Uterus (tissue), 4 donors: ENCODE results near the gene KCND2. TPM values are rescaled to one million over a fixed set of nuclear protein-coding genes. Genes with fewer than 3 reads are reported as not detected.

Experiments
- DNase-seq, 2 donors: peaks; one replicate each; pipeline ENCODE4 v3.0.0-alpha.2; 2019 to 2020
- H3K27ac ChIP-seq, 2 donors: fragments of 200-600 bp; sonication (generic); 1 replicate in 1 of 2; 2 replicates in 1 of 2; pipeline ENCODE4 v1.5.1; 2016 to 2018
- H3K27me3 ChIP-seq, 2 donors: fragments of 200-600 bp; sonication (generic); one replicate each; pipeline ENCODE4 v1.5.1; 2018 to 2019; ENCODE audit warnings: control low read depth in 1 of 2
- H3K36me3 ChIP-seq, 2 donors: fragments of 200-600 bp; sonication (generic); one replicate each; pipeline ENCODE4 v1.5.1; 2019; ENCODE audit warnings: control low read depth in 1 of 2
- H3K4me1 ChIP-seq, 2 donors: fragments of 200-600 bp; sonication (generic); one replicate each; pipeline ENCODE4 v1.5.1; 2018 to 2019; ENCODE audit warnings: control low read depth in 1 of 2
- H3K4me3 ChIP-seq, 2 donors: fragments of 200-600 bp; sonication (generic); 1 replicate in 1 of 2; 2 replicates in 1 of 2; pipeline ENCODE4 v1.5.1; 2018 to 2019; ENCODE audit warnings: mild to moderate bottlenecking in 1 of 2
- H3K9me3 ChIP-seq, 2 donors: fragments of 200-600 bp; sonication (generic); one replicate each; pipeline ENCODE4 v1.5.1; 2019; ENCODE audit warnings: control low read depth in 1 of 2
- CTCF ChIP-seq, 4 experiments: fragments of 200-600 bp in 2 of 4; fragments of 450-650 bp in 2 of 4; sonication (generic) in 2 of 4; IDR thresholded peaks; one replicate each; pipeline ENCODE4 v1.5.1; 2016 to 2019; ENCODE audit warnings: antibody characterized with exemption in 4 of 4, mild to moderate bottlenecking in 2 of 4, moderate library complexity in 1 of 4
- POLR2A ChIP-seq, 2 donors: fragments of 450-650 bp; IDR thresholded peaks; one replicate each; pipeline ENCODE4 v1.6.1; 2016; ENCODE audit warnings: antibody characterized with exemption in 2 of 2, mild to moderate bottlenecking in 1 of 2, moderate library complexity in 1 of 2
- intact Hi-C: fragments of 100-400 bp; cut with DNase I; formaldehyde crosslinking; loops from one replicate; pipeline ENCODE4 v1.15.1; 2023; ENCODE audit warnings: low total_unique reads
- total RNA-seq, 4 donors: library from RNA; depleted of rRNA in 3 of 4; stranded (reverse); fragments of >200 nt in 3 of 4; gene quantifications; one replicate each; pipeline versions ENCODE4 v1.1.0 to v1.2.4, GENCODE V29; 2014 to 2023
- donor health status: DM: yes; HTN: yes; CAD: no.

KCND2 gene
- total RNA-seq, 4 donors from 2014 or later = 0.26 to 6.0 (median 4.5) TPM

- intact Hi-C loops = no loop called here
- H3K27ac ChIP-seq = no peak overlapping the region
- H3K27me3 ChIP-seq = no peaks in the 10 kb centered on the region
- no peaks in the 10 kb centered on the region for H3K4me1 ChIP-seq
- DNase-seq = no peak
- H3K36me3 ChIP-seq = no peaks in the 10 kb centered on the region
- H3K4me3 ChIP-seq = no peak overlapping the region
- H3K9me3 ChIP-seq = no peaks in the 10 kb centered on the region
- TF ChIP-seq CTCF (IDR thresholded peaks at IDR 0.05) = no peak
- no peak for TF ChIP-seq POLR2A (IDR thresholded peaks at IDR 0.05)
Observed at GRCh38 chr7:120617275-120617674, 344.3 kb downstream of the KCND2 start.

- intact Hi-C loops = no loop called here
Observed at GRCh38 chr7:120628251-120628650, 355.3 kb downstream of the KCND2 start.

GRCh38 chr7:120639884-120640283 is 366.9 kb downstream of the KCND2 start:
- TF ChIP-seq POLR2A (IDR thresholded peaks at IDR 0.05) (no peak), CTCF (IDR thresholded peaks at IDR 0.05) (no peak)

More at GRCh38 chr7:120628251-120628650, 355.3 kb downstream of the KCND2 start:
- Histone ChIP-seq H3K9me3 (no peaks in the 10 kb centered on the region), H3K27ac (no peak overlapping the region), H3K4me1 (no peaks in the 10 kb centered on the region), H3K4me3 (no peak overlapping the region), H3K27me3 (no peaks in the 10 kb centered on the region), H3K36me3 (no peaks in the 10 kb centered on the region)
- TF ChIP-seq CTCF (IDR thresholded peaks at IDR 0.05) (no peak), POLR2A (IDR thresholded peaks at IDR 0.05) (no peak)
- no peak for DNase-seq

GRCh38 chr7:120645966-120646365 is 373.0 kb downstream of the KCND2 start:
- Histone ChIP-seq H3K4me3 (no peak overlapping the region), H3K4me1 (no peaks in the 10 kb centered on the region), H3K27ac (no peak overlapping the region), H3K27me3 (no peaks in the 10 kb centered on the region), H3K36me3 (no peaks in the 10 kb centered on the region), H3K9me3 (no peaks in the 10 kb centered on the region)
- TF ChIP-seq CTCF (IDR thresholded peaks at IDR 0.05) = no peak
- no peak for TF ChIP-seq POLR2A (IDR thresholded peaks at IDR 0.05)
- no peak for DNase-seq
- intact Hi-C loops = no loop called here

More at GRCh38 chr7:120639884-120640283, 366.9 kb downstream of the KCND2 start:
- H3K27ac ChIP-seq = no peak overlapping the region
- H3K4me1 ChIP-seq = no peaks in the 10 kb centered on the region
- DNase-seq = no peak
- H3K9me3 ChIP-seq = no peaks in the 10 kb centered on the region
- intact Hi-C loops = no loop called here
- no peak overlapping the region for H3K4me3 ChIP-seq
- no peaks in the 10 kb centered on the region for H3K36me3 ChIP-seq
- H3K27me3 ChIP-seq = no peaks in the 10 kb centered on the region

- Histone ChIP-seq H3K36me3 (no peaks in the 10 kb centered on the region), H3K4me3 (no peak overlapping the region), H3K4me1 (no peaks in the 10 kb centered on the region), H3K27me3 (no peaks in the 10 kb centered on the region), H3K9me3 (no peaks in the 10 kb centered on the region), H3K27ac (no peak overlapping the region)
- TF ChIP-seq POLR2A (IDR thresholded peaks at IDR 0.05) (no peak), CTCF (IDR thresholded peaks at IDR 0.05) (no peak)
- no peak for DNase-seq
- intact Hi-C loops = no loop called here
Observed at GRCh38 chr7:120654241-120654640, 381.3 kb downstream of the KCND2 start.
